Loucy (cell line): ENCODE results near the gene MTMR2.
"Not testable (repeated sequence)": the region's sequence is repeated elsewhere in the genome, so short reads cannot be mapped to it uniquely, and the experiment has no call there.

Experiments used
- H2AFZ ChIP-seq: fragments of 200-600 bp; sonication (generic); 2 replicates; pipeline ENCODE4 v1.6.0; 2016; ENCODE audit warnings: antibody characterized with exemption, mild to moderate bottlenecking, low read length, moderate library complexity
- H3F3A ChIP-seq: fragments of 200-600 bp; 2 replicates; pipeline ENCODE4 v1.6.0; 2016; ENCODE audit warnings: antibody characterized with exemption, low read depth, mild to moderate bottlenecking
- H3K27me3 ChIP-seq: fragments of 200-600 bp; sonication (generic); 2 replicates; pipeline ENCODE4 v1.6.1; 2014; ENCODE audit warnings: low read length, mild to moderate bottlenecking; ENCODE audit not compliant: insufficient read depth, poor library complexity, severe bottlenecking
- H3K36me3 ChIP-seq: fragments of 200-600 bp; sonication (generic); 2 replicates; pipeline ENCODE4 v1.6.1; 2016; ENCODE audit warnings: low read length; ENCODE audit not compliant: insufficient read depth
- H3K4me1 ChIP-seq: fragments of 200-600 bp; sonication (generic); 2 replicates; pipeline ENCODE4 v1.5.1; 2014; ENCODE audit warnings: low read length, mild to moderate bottlenecking; ENCODE audit not compliant: insufficient read depth, poor library complexity, severe bottlenecking
- H3K4me2 ChIP-seq: fragments of 200-600 bp; sonication (generic); 2 replicates; pipeline ENCODE4 v1.6.0; 2014; ENCODE audit warnings: antibody characterized with exemption, low read length, low read depth, mild to moderate bottlenecking; ENCODE audit not compliant: poor library complexity, severe bottlenecking
- H3K4me3 ChIP-seq: fragments of 200-600 bp; sonication (generic); 2 replicates; pipeline ENCODE4 v1.5.1; 2014; ENCODE audit warnings: low read length, mild to moderate bottlenecking, mixed read lengths; ENCODE audit not compliant: poor library complexity, severe bottlenecking
- H3K79me2 ChIP-seq: fragments of 200-600 bp; sonication (generic); 2 replicates; pipeline ENCODE4 v1.6.1; 2014; ENCODE audit warnings: low read length; ENCODE audit not compliant: insufficient read depth
- H3K9ac ChIP-seq: fragments of 200-600 bp; sonication (generic); 2 replicates; pipeline ENCODE4 v1.6.0; 2014; ENCODE audit warnings: mild to moderate bottlenecking, low read depth, low read length, moderate library complexity; ENCODE audit not compliant: poor library complexity, severe bottlenecking
- H3K9me2 ChIP-seq: fragments of 200-600 bp; sonication (generic); replicated peaks from 2 replicates; pipeline ENCODE4 v1.6.1; 2016; ENCODE audit warnings: low read depth, low read length, mixed read lengths
- H3K9me3 ChIP-seq: fragments of 200-600 bp; sonication (generic); 2 replicates; pipeline ENCODE4 v1.6.1; 2014; ENCODE audit warnings: mild to moderate bottlenecking, antibody characterized with exemption, low read length, low read depth; ENCODE audit not compliant: insufficient read depth
- H4K20me1 ChIP-seq: fragments of 200-600 bp; sonication (generic); 2 replicates; pipeline ENCODE4 v1.6.0; 2014; ENCODE audit warnings: antibody characterized with exemption, low read length, mild to moderate bottlenecking; ENCODE audit not compliant: insufficient read depth, poor library complexity, severe bottlenecking
- EZH2phosphoT487 ChIP-seq: fragments of 200-600 bp; IDR thresholded peaks from 2 replicates; pipeline ENCODE4 v1.6.1; 2018; ENCODE audit warnings: antibody characterized with exemption, mild to moderate bottlenecking, moderate library complexity, borderline replicate concordance
- TF ChIP-seq, protein P1 (sequence below): fragments of 200-600 bp; sonication (generic); conservative IDR thresholded peaks from 2 replicates; pipeline ENCODE4 v1.5.1; 2014; ENCODE audit warnings: mild to moderate bottlenecking, antibody characterized with exemption, low read length

Gene MTMR2

DNA sequence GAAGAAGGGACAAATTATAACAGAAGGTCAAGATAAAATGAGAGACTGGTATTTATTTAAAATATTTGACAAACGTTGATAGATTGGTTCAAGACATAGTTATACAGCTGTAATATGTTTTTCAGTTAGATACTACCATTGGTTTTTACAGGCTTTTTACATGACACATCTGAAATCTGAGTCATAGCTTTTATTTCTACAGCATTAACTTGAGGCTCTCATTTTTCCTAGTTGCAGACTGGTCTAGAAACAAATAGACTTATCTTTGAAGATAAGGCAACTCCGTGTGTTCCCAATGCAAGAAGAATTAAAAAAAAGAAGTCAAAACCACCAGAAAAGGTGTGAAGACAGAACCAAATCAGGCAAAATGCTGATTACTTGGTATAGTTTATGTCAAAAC, 102.3 kb downstream of the MTMR2 start:
- no peaks in the 10 kb centered on the region for H3K79me2 ChIP-seq
- H3K36me3 ChIP-seq, result peaks cover 59% of the 10 kb centered on the region; the same call in 1 of the 2 replicates
- no peaks in the 10 kb centered on the region for H3K27me3 ChIP-seq
- H3K4me1 ChIP-seq, result no peaks in the 10 kb centered on the region
- no peak overlapping the region for H3K4me2 ChIP-seq
- H3K4me3 ChIP-seq, result no peak overlapping the region
- no peaks in the 10 kb centered on the region for H3K9me2 ChIP-seq
- no peak overlapping the region for H3K9ac ChIP-seq
- no peaks in the 10 kb centered on the region for H4K20me1 ChIP-seq
- no peaks in the 10 kb centered on the region for H3F3A ChIP-seq
- H2AFZ ChIP-seq, result no peak overlapping the region
- TF ChIP-seq EZH2phosphoT487, result no peak
- TF ChIP-seq, protein P1, sequence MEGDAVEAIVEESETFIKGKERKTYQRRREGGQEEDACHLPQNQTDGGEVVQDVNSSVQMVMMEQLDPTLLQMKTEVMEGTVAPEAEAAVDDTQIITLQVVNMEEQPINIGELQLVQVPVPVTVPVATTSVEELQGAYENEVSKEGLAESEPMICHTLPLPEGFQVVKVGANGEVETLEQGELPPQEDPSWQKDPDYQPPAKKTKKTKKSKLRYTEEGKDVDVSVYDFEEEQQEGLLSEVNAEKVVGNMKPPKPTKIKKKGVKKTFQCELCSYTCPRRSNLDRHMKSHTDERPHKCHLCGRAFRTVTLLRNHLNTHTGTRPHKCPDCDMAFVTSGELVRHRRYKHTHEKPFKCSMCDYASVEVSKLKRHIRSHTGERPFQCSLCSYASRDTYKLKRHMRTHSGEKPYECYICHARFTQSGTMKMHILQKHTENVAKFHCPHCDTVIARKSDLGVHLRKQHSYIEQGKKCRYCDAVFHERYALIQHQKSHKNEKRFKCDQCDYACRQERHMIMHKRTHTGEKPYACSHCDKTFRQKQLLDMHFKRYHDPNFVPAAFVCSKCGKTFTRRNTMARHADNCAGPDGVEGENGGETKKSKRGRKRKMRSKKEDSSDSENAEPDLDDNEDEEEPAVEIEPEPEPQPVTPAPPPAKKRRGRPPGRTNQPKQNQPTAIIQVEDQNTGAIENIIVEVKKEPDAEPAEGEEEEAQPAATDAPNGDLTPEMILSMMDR, result no peak
- no peaks in the 10 kb centered on the region for H3K9me3 ChIP-seq

DNA sequence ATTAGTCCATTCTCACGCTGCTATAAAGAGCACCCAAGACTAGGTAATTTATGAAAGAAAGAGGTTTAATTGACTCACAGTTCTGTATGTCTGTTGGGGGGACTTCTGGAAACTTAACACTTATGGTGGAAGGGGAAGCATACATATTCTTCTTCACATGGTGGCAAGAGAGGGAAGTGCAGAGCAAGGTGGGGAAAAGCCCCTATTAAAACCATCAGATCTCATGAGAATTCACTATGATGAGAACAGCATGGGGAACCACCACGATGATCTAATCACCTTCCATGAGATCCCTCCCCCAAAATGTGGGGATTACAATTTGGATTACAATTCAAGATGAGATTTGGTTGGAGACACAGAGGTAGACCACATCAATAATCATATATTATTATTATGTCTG, 107.9 kb downstream of the MTMR2 start:
- no peak overlapping the region for H3K4me2 ChIP-seq
- H3K4me3 ChIP-seq, result no peak overlapping the region
- TF ChIP-seq EZH2phosphoT487, result no peak
- TF ChIP-seq, protein P1, result no peak
- peaks cover 40% of the 10 kb centered on the region; the same call in 1 of the 2 replicates for H3K36me3 ChIP-seq
- H3K9me3 ChIP-seq, result no peaks in the 10 kb centered on the region
- H3K9me2 ChIP-seq, result no peaks in the 10 kb centered on the region
- no peaks in the 10 kb centered on the region for H3K27me3 ChIP-seq
- no peaks in the 10 kb centered on the region for H4K20me1 ChIP-seq
- H3K4me1 ChIP-seq, result no peaks in the 10 kb centered on the region
- H3F3A ChIP-seq, result no peaks in the 10 kb centered on the region
- H3K79me2 ChIP-seq, result no peaks in the 10 kb centered on the region
- H2AFZ ChIP-seq, result no peak overlapping the region
- no peak overlapping the region for H3K9ac ChIP-seq

DNA sequence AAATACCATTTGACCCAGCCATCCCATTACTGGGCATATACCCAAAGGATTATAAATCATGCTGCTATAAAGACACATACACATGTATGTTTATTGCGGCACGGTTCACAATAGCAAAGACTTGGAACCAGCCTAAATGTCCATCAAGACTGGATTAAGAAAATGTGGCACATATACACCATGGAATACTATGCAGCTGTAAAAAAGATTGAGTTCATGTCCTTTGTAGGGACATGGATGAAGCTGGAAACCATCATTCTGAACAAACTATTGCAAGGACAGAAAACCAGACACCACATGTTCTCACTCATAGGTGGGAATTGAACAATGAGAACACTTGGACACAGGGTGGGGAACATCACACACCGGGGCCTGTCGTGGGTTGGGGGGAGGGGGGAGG, 112.9 kb downstream of the MTMR2 start:
- H2AFZ ChIP-seq, H3K4me1 ChIP-seq, H3K4me3 ChIP-seq, H3K9me3 ChIP-seq, H3K9me2 ChIP-seq, H3F3A ChIP-seq, H3K79me2 ChIP-seq, H3K27me3 ChIP-seq, H3K9ac ChIP-seq, H4K20me1 ChIP-seq, H3K4me2 ChIP-seq: not testable (repeated sequence)
- peaks cover 18% of the 10 kb centered on the region; the same call in 1 of the 2 replicates for H3K36me3 ChIP-seq

DNA sequence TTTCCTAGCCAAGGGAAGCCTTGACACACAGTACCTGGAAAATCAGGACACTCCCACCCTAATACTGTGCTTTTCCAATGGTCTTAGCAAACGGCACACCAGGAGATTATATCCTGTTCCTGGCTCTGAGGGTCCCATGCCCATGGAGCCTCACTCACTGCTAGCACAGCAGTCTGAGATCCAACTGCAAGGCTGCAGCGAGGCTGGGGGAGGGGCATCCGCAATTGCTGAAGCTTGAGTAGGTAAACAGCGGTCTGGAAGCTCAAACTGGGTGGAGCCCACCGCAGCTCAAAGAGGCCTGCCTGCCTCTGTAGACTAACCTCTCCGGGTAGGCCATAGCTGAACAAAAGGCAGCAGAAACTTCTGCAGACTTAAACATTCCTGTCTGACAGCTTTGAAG, 117.4 kb downstream of the MTMR2 start:
- not testable (repeated sequence) for H3F3A ChIP-seq, H3K9ac ChIP-seq, H3K27me3 ChIP-seq, H4K20me1 ChIP-seq, H3K4me1 ChIP-seq, H3K4me2 ChIP-seq, H3K4me3 ChIP-seq, H3K9me2 ChIP-seq, H2AFZ ChIP-seq, H3K9me3 ChIP-seq, H3K79me2 ChIP-seq
- H3K36me3 ChIP-seq, result peaks cover 38% of the 10 kb centered on the region; the same call in 1 of the 2 replicates
